T-helper 2 cell treated with Interferon-gamma antibody and Interleukin-4, amounts not matched to agents 100 ng/mL and 5 ng/mL, for 36 hours (primary cell): ENCODE data around the gene OR2B2. TPM values are rescaled to one million over a fixed set of nuclear protein-coding genes. Genes with fewer than 3 reads are reported as not detected.
"Not testable (repeated sequence)": the region's sequence is repeated elsewhere in the genome, so short reads cannot be mapped to it uniquely, and the experiment has no call there.

Experiments used
- intact Hi-C: fragments of 100-400 bp; cut with micrococcal nuclease; formaldehyde crosslinking; loops from one replicate; pipeline ENCODE4 v1.15.1; 2023
- total RNA-seq: library from RNA; stranded (reverse); gene quantifications from 2 replicates; pipeline ENCODE4 v1.2.3, GENCODE V29; 2022

OR2B2 gene
- not detected in 2 replicates for total RNA-seq

DNA sequence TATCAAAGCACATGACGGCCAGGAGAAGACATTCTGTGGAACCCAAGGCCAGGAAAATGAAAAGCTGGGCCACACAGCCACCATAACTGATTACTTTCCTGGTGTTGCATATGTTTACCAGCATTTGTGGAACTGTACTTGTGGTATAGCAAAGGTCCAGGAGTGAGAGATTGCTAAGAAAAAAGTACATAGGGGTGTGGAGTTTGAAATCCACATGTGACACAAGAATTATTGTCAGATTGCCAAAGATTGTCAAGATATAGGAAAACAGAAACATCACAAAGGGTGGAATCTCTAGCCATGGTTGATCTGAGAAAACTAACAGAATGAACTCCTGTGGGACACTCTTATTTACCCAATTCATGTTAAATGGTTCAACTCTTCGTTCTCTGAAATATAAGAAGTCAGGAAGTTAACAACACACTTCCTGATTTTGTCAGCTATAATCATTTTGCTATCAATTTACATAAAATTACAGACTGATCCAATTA lies at the start of gene OR2B2:
Gene OR2B2 (minus strand): TSS at position 441 of the 491 bp plus-strand sequence. CDS start 77 bp downstream, at position 364.
- intact Hi-C loops, result no loop called here

GRCh38 chr6:27957516-27957915 lies 45.3 kb upstream of the OR2B2 start:
- intact Hi-C loops, result no loop called here

GRCh38 chr6:27956941-27957340 lies 44.7 kb upstream of the OR2B2 start, which contains the start of gene OR2B6:
Gene OR2B6, plus strand, starts transcription at chr6:27957241. Its CDS starts 0 bp downstream, at chr6:27957241.
- intact Hi-C loops, result no loop called here

- intact Hi-C loops, result no loop called here
Observed at GRCh38 chr6:27951040-27951439, 38.8 kb upstream of the OR2B2 start.

- intact Hi-C loops, result no loop called here
Observed at GRCh38 chr6:27948237-27948636, 36.0 kb upstream of the OR2B2 start.

GRCh38 chr6:27943072-27943471 lies 30.9 kb upstream of the OR2B2 start:
- intact Hi-C loops, result not testable (repeated sequence)

GRCh38 chr6:27940766-27941165 lies 28.6 kb upstream of the OR2B2 start:
- intact Hi-C loops, result no loop called here

DNA sequence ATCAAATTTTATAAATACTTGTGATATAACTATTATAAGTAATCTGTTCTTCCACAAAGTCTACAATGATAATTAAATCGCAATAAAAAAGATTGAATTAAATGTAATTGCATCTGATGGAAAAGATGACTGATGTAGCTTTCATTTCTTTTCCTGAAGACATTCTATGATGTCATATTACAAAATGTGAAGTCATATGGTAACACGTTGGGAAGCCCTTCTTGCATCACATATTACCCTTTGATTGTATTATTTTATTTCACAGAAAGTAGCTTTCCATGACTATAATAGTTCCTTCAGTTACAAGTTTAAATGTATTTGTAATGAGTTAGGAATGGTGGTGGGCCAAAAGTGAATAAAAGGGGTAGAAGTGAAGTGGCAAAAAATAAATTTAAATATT lies 19.0 kb upstream of the OR2B2 start:
- intact Hi-C loops, result no loop called here

DNA sequence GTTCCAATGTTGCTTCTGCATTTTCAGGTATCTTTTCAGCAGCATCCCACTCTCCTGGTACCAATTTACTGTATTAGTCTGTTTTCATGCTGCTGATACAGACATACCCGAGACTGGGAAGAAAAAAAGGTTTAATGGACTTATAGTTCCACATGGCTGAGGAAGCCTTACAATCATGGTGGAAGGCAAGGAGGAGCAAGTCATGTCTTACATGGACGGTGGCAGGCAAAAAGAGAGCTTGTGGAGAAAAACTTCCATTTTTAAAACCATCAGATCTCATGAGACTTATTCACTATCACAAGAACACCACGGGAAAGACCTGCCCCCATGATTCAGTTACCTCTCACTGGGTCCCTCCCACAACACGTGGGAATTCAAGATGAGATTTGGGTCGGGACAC lies 17.7 kb upstream of the OR2B2 start:
- intact Hi-C loops, result not testable (repeated sequence)

- intact Hi-C loops, result not testable (repeated sequence)
Observed at GRCh38 chr6:27928041-27928440, 15.8 kb upstream of the OR2B2 start.

DNA sequence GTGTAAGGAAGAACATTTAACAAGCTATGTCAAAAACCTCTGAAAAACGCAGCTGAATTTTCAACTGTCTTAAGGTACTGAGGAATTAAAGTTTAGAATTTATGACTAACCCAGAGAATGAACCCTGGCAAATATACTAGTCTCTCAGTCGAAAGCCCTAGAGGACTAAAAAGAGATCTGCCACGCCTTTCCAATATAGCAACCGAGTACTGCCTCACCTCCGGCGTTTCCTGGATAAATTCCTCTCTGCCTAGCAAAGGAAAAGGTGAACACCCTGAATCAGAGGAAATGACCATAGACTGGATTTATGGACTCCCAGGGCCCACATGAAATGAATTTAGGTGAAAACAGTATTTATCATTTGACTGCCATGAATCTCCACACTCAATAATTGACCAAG lies 12.0 kb upstream of the OR2B2 start:
- intact Hi-C loops, result no loop called here

DNA sequence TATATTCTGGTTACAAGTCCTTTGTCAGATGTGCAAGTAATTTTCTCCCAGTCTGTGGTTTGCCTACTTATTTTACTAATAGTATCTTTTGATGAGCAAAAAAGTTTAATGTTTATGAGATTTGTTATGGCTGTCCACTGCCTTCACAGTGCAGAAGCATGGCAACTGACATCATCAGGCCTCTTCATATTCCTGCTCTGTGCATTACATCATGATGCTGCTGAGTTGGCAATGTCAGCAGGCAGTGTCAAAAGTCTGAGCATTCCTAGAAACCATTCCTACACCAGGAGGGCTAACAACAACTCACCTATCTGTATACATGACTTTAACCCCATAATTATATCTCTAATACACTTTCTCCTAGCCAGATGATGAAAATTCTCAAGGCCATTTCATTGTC lies 10.8 kb upstream of the OR2B2 start:
- intact Hi-C loops, result no loop called here

DNA sequence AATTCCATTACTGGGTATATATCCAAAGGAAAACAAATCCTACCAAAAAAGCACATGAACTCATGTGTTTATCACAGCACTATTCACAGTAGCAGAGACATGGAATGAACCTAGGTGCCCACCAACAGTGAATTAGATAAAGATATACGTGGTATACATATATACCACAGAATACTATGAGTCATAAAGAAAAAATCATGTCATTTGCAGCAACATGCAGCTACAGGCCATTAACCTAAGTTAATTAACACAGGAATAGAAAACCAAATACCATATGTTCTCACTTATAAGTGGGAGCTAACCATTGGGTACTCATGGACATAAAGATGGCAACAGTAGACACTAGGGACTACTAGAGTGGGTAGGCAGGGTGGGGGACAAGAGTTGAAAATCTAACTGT lies 4.2 kb downstream of the OR2B2 start:
- intact Hi-C loops, result no loop called here

DNA sequence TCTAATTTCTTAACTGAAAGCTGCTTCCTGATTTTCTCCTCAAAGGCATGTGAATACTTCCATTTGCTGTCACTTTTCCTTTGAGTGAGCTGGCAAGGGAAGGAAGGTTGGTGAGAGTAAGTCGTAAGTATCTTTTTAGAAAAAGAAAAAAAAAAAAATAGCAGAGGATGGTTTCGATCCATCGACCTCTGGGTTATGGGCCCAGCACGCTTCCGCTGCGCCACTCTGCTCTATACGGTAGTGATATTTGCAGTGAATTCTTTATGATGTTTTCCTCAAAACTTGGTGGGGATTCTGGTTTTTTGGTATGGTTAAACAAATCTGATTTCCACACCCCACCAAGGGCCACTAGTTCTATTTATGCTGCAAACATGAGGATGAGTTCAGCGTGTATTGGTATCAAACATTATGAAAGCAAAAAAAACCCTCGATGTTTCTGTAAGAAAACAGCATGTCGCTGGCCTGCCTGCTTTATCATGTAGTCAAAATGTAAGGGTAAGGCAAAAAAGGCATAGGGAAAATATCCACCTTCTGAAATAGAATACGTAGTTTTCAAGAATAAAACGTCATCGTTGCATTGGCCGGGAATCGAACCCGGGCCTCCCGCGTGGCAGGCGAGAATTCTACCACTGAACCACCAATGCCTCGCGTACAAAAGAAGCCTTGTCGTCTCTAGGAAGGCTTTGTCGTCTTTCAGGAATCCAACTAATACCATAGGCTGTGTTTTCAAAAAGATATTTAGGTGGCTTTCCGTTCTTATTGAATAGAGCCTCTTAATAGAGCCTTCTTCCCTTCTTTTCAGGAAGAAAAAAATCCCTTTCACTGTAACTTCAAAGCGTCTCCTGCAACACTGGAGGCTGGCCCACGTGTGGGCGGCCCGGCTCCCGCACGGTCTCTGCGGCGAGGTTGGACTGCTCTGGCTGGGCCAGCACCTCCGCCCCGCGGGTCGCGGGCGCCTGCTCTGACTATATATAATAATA lies 9.6 kb downstream of the OR2B2 start:
- intact Hi-C loops, result loop anchor here (2.0 to 5.0 kb wide), 4 partner anchors 150 to 454 kb away; partner anchors contain the start of gene ZNF165

GRCh38 chr6:27901801-27902200 lies 10.4 kb downstream of the OR2B2 start:
- intact Hi-C loops, result loop anchor here (2.0 to 5.0 kb wide), 4 partner anchors 149 to 455 kb away; partner anchors contain the start of gene ZNF165

DNA sequence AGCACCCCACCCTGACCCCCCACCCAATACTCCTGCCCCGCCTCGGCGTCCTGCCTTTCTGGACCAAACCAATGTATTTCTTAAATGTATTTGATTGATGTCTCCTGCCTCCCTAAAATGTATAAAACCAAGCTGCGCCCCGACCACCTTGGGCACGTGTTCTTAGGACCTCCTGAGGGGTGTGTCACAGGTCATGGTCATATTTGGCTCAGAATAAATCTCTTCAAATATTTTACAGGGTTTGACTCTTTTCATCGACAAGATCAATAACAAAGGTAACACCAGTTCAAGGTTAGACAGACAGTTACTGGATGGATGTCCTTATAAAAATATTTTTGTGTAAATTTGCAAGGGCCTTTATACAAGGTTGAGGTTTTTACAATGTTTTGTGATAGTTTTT lies 12.0 kb downstream of the OR2B2 start:
- intact Hi-C loops, result loop anchor here (5.0 kb wide), 1 partner anchor 182 kb away; the partner anchor contains the start of gene ZNF165

DNA sequence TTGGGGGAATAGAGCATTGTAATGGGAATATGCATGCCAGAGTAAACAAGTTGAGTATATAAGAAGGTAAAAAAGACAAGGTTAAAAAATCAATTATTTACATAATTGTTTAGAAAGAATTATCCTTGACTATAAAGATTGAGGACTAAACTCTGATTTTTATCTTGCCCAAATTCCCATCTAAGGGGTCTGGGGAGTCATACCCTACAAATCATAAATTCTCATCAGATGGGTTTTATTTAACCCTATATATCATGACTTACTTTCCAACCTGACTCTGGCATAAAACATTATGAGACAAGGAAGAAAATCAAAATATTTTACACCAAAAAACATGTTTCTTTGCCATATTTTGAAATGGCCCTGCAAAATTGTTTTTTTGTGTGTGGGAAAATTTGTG lies 12.7 kb downstream of the OR2B2 start:
- intact Hi-C loops, result no loop called here

- intact Hi-C loops, result no loop called here
Observed at GRCh38 chr6:27897580-27898206, 14.5 kb downstream of the OR2B2 start.

- intact Hi-C loops, result no loop called here
Observed at GRCh38 chr6:27896398-27896796, 15.8 kb downstream of the OR2B2 start.

GRCh38 chr6:27894839-27895762 lies 17.1 kb downstream of the OR2B2 start:
- intact Hi-C loops, result loop anchor here (1.0 to 5.0 kb wide), 10 partner anchors 80 to 1873 kb away; partner anchors contain the start of gene ABT1
